HG03342 (cell line): ENCODE measurements around the gene PRDM7.
"Not testable (repeated sequence)": the region's sequence is repeated elsewhere in the genome, so short reads cannot be mapped to it uniquely, and the experiment has no call there.

Source experiments
- ATAC-seq: cut with Tn5 transposase; IDR thresholded peaks from one replicate; pipeline ENCODE4 v1.9.1; 2021; ENCODE audit warnings: mild to moderate bottlenecking, moderate library complexity; ENCODE audit not compliant: unreplicated experiment

PRDM7 gene

GRCh38 chr16:90077240-90077756 lies at the start of gene PRDM7:
Gene PRDM7 (minus strand): TSS chr16:90077331. CDS start chr16:90075910, 1,421 bp downstream.
- peak; percentile 74 for ATAC-seq

- ATAC-seq: not testable (repeated sequence)
Measured at GRCh38 chr16:90121846-90122245, 44.7 kb upstream of the PRDM7 start.

GRCh38 chr16:90107617-90108016 lies 30.5 kb upstream of the PRDM7 start:
- ATAC-seq: not testable (repeated sequence)

GRCh38 chr16:90107060-90107459 lies 29.9 kb upstream of the PRDM7 start:
- ATAC-seq: not testable (repeated sequence)

- peak; percentile 69 for ATAC-seq
Measured at GRCh38 chr16:90106271-90106670, 29.1 kb upstream of the PRDM7 start.

- ATAC-seq: not testable (repeated sequence)
Measured at GRCh38 chr16:90104725-90105124, 27.6 kb upstream of the PRDM7 start.

GRCh38 chr16:90102086-90102884 lies 25.2 kb upstream of the PRDM7 start:
- not testable (repeated sequence) for ATAC-seq

- not testable (repeated sequence) for ATAC-seq
Measured at GRCh38 chr16:90101332-90101731, 24.2 kb upstream of the PRDM7 start.

GRCh38 chr16:90100790-90101189 lies 23.7 kb upstream of the PRDM7 start:
- ATAC-seq: not testable (repeated sequence)

GRCh38 chr16:90100229-90100628 lies 23.1 kb upstream of the PRDM7 start:
- not testable (repeated sequence) for ATAC-seq

GRCh38 chr16:90098936-90099335 lies 21.8 kb upstream of the PRDM7 start:
- not testable (repeated sequence) for ATAC-seq

GRCh38 chr16:90097010-90097684 lies 20.0 kb upstream of the PRDM7 start:
- not testable (repeated sequence) for ATAC-seq

- not testable (repeated sequence) for ATAC-seq
Measured at GRCh38 chr16:90094791-90095190, 17.7 kb upstream of the PRDM7 start.

GRCh38 chr16:90094296-90094695 lies 17.2 kb upstream of the PRDM7 start:
- ATAC-seq: not testable (repeated sequence)

GRCh38 chr16:90093799-90094198 lies 16.7 kb upstream of the PRDM7 start:
- ATAC-seq: not testable (repeated sequence)

GRCh38 chr16:90092781-90093180 lies 15.7 kb upstream of the PRDM7 start:
- not testable (repeated sequence) for ATAC-seq

- no peak for ATAC-seq
Measured at GRCh38 chr16:90084215-90084950, 7.3 kb upstream of the PRDM7 start.

GRCh38 chr16:90083139-90083538 lies 6.0 kb upstream of the PRDM7 start:
- ATAC-seq: no peak

GRCh38 chr16:90081606-90081970 lies 4.5 kb upstream of the PRDM7 start:
- ATAC-seq: no peak

GRCh38 chr16:90078579-90078895 lies 1.4 kb upstream of the PRDM7 start:
- no peak for ATAC-seq
